Neural cell (in vitro differentiated cells): ENCODE results near the gene BIRC5.

Source experiments
- EP300 ChIP-seq: fragments of 450-650 bp; conservative IDR thresholded peaks from 2 replicates; pipeline ENCODE4 v1.6.1; 2014; ENCODE audit warnings: antibody characterized with exemption, mild to moderate bottlenecking, moderate library complexity; ENCODE audit not compliant: poor library complexity, severe bottlenecking
- EZH2 ChIP-seq: fragments of 200-600, 300-800 bp; shearing (Covaris generic), sonication (generic); IDR thresholded peaks from 2 replicates; pipeline ENCODE4 v1.6.1; 2014; ENCODE audit warnings: antibody characterized with exemption, low read length, borderline replicate concordance, mild to moderate bottlenecking; ENCODE audit not compliant: insufficient read depth, poor library complexity, severe bottlenecking
- POLR2AphosphoS5 ChIP-seq: IDR thresholded peaks from 2 replicates; pipeline ENCODE4 v1.6.1; 2012
- SMC3 ChIP-seq: fragments of 450-650 bp; conservative IDR thresholded peaks from 2 replicates; pipeline ENCODE4 v1.6.1; 2014; ENCODE audit warnings: antibody characterized with exemption, mild to moderate bottlenecking, moderate library complexity; ENCODE audit not compliant: poor library complexity
- TF ChIP-seq, protein P1 (sequence below): fragments of 450-650 bp; IDR thresholded peaks from 2 replicates; pipeline ENCODE4 v1.5.1; 2014; ENCODE audit warnings: antibody characterized with exemption, mild to moderate bottlenecking, moderate library complexity; ENCODE audit not compliant: poor library complexity, severe bottlenecking
- TF ChIP-seq, protein P2 (sequence below): IDR thresholded peaks from 2 replicates; pipeline ENCODE4 v1.6.1; 2012; ENCODE audit warnings: borderline replicate concordance

DNA sequence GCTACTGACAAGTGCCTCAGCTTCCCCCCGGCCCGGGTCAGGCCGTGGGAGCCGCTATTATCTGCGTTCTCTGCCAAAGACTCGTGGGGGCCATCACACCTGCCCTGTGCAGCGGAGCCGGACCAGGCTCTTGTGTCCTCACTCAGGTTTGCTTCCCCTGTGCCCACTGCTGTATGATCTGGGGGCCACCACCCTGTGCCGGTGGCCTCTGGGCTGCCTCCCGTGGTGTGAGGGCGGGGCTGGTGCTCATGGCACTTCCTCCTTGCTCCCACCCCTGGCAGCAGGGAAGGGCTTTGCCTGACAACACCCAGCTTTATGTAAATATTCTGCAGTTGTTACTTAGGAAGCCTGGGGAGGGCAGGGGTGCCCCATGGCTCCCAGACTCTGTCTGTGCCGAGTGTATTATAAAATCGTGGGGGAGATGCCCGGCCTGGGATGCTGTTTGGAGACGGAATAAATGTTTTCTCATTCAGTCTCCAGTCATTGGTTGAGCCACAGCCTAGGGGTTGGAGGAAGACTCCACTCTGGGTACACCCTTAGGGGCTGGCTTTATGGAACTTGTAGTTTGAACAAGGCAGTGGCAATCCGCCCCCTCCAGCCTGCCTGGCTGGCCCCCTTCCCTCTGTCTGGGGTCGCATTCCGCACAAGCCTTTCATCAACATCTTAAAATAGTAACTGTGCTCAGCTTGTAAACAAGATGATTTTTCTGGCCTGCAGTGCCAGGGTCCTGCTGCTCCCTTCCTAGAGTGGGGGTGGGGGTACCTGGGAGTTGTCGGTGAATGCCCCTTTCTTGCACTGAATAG, 41.6 kb upstream of the BIRC5 start:
- TF ChIP-seq EP300 = no peak
- TF ChIP-seq, protein P1, sequence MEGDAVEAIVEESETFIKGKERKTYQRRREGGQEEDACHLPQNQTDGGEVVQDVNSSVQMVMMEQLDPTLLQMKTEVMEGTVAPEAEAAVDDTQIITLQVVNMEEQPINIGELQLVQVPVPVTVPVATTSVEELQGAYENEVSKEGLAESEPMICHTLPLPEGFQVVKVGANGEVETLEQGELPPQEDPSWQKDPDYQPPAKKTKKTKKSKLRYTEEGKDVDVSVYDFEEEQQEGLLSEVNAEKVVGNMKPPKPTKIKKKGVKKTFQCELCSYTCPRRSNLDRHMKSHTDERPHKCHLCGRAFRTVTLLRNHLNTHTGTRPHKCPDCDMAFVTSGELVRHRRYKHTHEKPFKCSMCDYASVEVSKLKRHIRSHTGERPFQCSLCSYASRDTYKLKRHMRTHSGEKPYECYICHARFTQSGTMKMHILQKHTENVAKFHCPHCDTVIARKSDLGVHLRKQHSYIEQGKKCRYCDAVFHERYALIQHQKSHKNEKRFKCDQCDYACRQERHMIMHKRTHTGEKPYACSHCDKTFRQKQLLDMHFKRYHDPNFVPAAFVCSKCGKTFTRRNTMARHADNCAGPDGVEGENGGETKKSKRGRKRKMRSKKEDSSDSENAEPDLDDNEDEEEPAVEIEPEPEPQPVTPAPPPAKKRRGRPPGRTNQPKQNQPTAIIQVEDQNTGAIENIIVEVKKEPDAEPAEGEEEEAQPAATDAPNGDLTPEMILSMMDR = no peak
- TF ChIP-seq, protein P2, sequence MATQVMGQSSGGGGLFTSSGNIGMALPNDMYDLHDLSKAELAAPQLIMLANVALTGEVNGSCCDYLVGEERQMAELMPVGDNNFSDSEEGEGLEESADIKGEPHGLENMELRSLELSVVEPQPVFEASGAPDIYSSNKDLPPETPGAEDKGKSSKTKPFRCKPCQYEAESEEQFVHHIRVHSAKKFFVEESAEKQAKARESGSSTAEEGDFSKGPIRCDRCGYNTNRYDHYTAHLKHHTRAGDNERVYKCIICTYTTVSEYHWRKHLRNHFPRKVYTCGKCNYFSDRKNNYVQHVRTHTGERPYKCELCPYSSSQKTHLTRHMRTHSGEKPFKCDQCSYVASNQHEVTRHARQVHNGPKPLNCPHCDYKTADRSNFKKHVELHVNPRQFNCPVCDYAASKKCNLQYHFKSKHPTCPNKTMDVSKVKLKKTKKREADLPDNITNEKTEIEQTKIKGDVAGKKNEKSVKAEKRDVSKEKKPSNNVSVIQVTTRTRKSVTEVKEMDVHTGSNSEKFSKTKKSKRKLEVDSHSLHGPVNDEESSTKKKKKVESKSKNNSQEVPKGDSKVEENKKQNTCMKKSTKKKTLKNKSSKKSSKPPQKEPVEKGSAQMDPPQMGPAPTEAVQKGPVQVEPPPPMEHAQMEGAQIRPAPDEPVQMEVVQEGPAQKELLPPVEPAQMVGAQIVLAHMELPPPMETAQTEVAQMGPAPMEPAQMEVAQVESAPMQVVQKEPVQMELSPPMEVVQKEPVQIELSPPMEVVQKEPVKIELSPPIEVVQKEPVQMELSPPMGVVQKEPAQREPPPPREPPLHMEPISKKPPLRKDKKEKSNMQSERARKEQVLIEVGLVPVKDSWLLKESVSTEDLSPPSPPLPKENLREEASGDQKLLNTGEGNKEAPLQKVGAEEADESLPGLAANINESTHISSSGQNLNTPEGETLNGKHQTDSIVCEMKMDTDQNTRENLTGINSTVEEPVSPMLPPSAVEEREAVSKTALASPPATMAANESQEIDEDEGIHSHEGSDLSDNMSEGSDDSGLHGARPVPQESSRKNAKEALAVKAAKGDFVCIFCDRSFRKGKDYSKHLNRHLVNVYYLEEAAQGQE = no peak
- TF ChIP-seq POLR2AphosphoS5 = no peak
- TF ChIP-seq EZH2 = no peak
- no peak for TF ChIP-seq SMC3
